ENCODE data around the gene ACBD5.
"Not testable (repeated sequence)": the region's sequence is repeated elsewhere in the genome, so short reads cannot be mapped to it uniquely, and the experiment has no call there.

ACBD5 gene

GRCh38 chr10:27241652-27242472, 1.3 kb upstream of the ACBD5 start:
- in situ Hi-C loops (cut with MboI; ENCODE audit: low sequenced_read_pairs), result no loop called here

GRCh38 chr10:27241010-27241651, 534 bp upstream of the ACBD5 start:
- in situ Hi-C loops (cut with MboI; ENCODE audit: low sequenced_read_pairs), result no loop called here

- in situ Hi-C loops (cut with MboI; ENCODE audit: low sequenced_read_pairs), result not testable (repeated sequence)
Observed at GRCh38 chr10:27237531-27237930, 3.1 kb downstream of the ACBD5 start.

GRCh38 chr10:27236589-27237128, 3.9 kb downstream of the ACBD5 start:
- in situ Hi-C loops (cut with MboI; ENCODE audit: low sequenced_read_pairs), result not testable (repeated sequence)

GRCh38 chr10:27235706-27236105, 4.9 kb downstream of the ACBD5 start:
- in situ Hi-C loops (cut with MboI; ENCODE audit: low sequenced_read_pairs), result no loop called here

GRCh38 chr10:27230022-27230421, 10.6 kb downstream of the ACBD5 start:
- in situ Hi-C loops (cut with MboI; ENCODE audit: low sequenced_read_pairs), result no loop called here

- in situ Hi-C loops (cut with MboI; ENCODE audit: low sequenced_read_pairs), result no loop called here
Observed at GRCh38 chr10:27225642-27226257, 14.8 kb downstream of the ACBD5 start.

- in situ Hi-C loops (cut with MboI; ENCODE audit: low sequenced_read_pairs), result no loop called here
Observed at GRCh38 chr10:27225011-27225590, 15.5 kb downstream of the ACBD5 start.

GRCh38 chr10:27223964-27224363, 16.6 kb downstream of the ACBD5 start:
- in situ Hi-C loops (cut with MboI; ENCODE audit: low sequenced_read_pairs), result no loop called here

- in situ Hi-C loops (cut with MboI; ENCODE audit: low sequenced_read_pairs), result no loop called here
Observed at GRCh38 chr10:27207350-27207749, 33.2 kb downstream of the ACBD5 start.

- in situ Hi-C loops (cut with MboI; ENCODE audit: low sequenced_read_pairs), result no loop called here
Observed at GRCh38 chr10:27203806-27204205, 36.8 kb downstream of the ACBD5 start.

GRCh38 chr10:27197980-27198620, 42.5 kb downstream of the ACBD5 start:
- in situ Hi-C loops (cut with MboI; ENCODE audit: low sequenced_read_pairs), result no loop called here

GRCh38 chr10:27192284-27192683, 48.3 kb downstream of the ACBD5 start:
- in situ Hi-C loops (cut with MboI; ENCODE audit: low sequenced_read_pairs), result no loop called here

GRCh38 chr10:27190508-27190907, 50.1 kb downstream of the ACBD5 start:
- in situ Hi-C loops (cut with MboI; ENCODE audit: low sequenced_read_pairs), result no loop called here

GRCh38 chr10:27188897-27189296, 51.7 kb downstream of the ACBD5 start:
- in situ Hi-C loops (cut with MboI; ENCODE audit: low sequenced_read_pairs), result no loop called here

GRCh38 chr10:27188259-27188658, 52.3 kb downstream of the ACBD5 start:
- in situ Hi-C loops (cut with MboI; ENCODE audit: low sequenced_read_pairs), result no loop called here

- in situ Hi-C loops (cut with MboI; ENCODE audit: low sequenced_read_pairs), result no loop called here
Observed at GRCh38 chr10:27169849-27170248, 70.7 kb downstream of the ACBD5 start.

GRCh38 chr10:27158421-27158820, 82.2 kb downstream of the ACBD5 start:
- in situ Hi-C loops (cut with MboI; ENCODE audit: low sequenced_read_pairs), result no loop called here

- in situ Hi-C loops (cut with MboI; ENCODE audit: low sequenced_read_pairs), result no loop called here
Observed at GRCh38 chr10:27157150-27157549, 83.4 kb downstream of the ACBD5 start.

GRCh38 chr10:27156566-27156965, 84.0 kb downstream of the ACBD5 start:
- in situ Hi-C loops (cut with MboI; ENCODE audit: low sequenced_read_pairs), result not testable (repeated sequence)
